Peyer's patch (tissue), 4 donors: Measurements from ENCODE around the gene OTOP2. TPM values are rescaled to one million over a fixed set of nuclear protein-coding genes. Genes with fewer than 3 reads are reported as not detected.
"Not testable (repeated sequence)": the region's sequence is repeated elsewhere in the genome, so short reads cannot be mapped to it uniquely, and the experiment has no call there.

ENCODE experiments used
- DNase-seq, 3 donors: peaks; one replicate each; pipeline ENCODE4 v3.0.0-alpha.2; 2017 to 2019
- H3K27ac ChIP-seq, 4 donors: fragments of 200-600 bp; sonication (generic); one replicate each; pipeline ENCODE4 v1.5.1; 2016 to 2019
- H3K27me3 ChIP-seq, 2 donors: fragments of 200-600 bp; sonication (generic); one replicate each; pipeline ENCODE4 v1.5.1; 2019
- H3K36me3 ChIP-seq, 3 donors: fragments of 200-600 bp; sonication (generic); one replicate each; pipeline ENCODE4 v1.5.1; 2016 to 2019
- H3K4me1 ChIP-seq, 4 donors: fragments of 200-600 bp; sonication (generic); one replicate each; pipeline ENCODE4 v1.5.1; 2016 to 2019
- H3K4me3 ChIP-seq, 4 donors: fragments of 200-600 bp; sonication (generic); 1 replicate in 3 of 4; 2 replicates in 1 of 4; pipeline ENCODE4 v1.5.1; 2016 to 2019; ENCODE audit warnings: mild to moderate bottlenecking in 1 of 4
- H3K9me3 ChIP-seq, 4 donors: fragments of 200-600 bp; sonication (generic); one replicate each; pipeline ENCODE4 v1.5.1; 2016 to 2019; ENCODE audit warnings: mild to moderate bottlenecking in 1 of 4
- POLR2A ChIP-seq, 2 donors: fragments of 450-650 bp; IDR thresholded peaks; one replicate each; pipeline ENCODE4 v1.5.1; 2017; ENCODE audit warnings: antibody characterized with exemption in 2 of 2, mild to moderate bottlenecking in 2 of 2, moderate library complexity in 2 of 2
- total RNA-seq, 4 donors: library from RNA; depleted of rRNA; stranded (reverse); fragments of >200 nt; gene quantifications; one replicate each; pipeline ENCODE4 v1.1.0, GENCODE V29; 2016
- TF ChIP-seq, protein P1 (sequence below), 6 experiments: fragments of 450-650 bp in 4 of 6; fragments of 200-600 bp in 2 of 6; sonication (generic) in 1 of 6; IDR thresholded peaks; one replicate each; pipeline ENCODE4 v1.5.1; 2017 to 2019; ENCODE audit warnings: antibody characterized with exemption in 6 of 6, mild to moderate bottlenecking in 3 of 6, moderate library complexity in 1 of 6

Gene OTOP2
- total RNA-seq, 4 donors from 2014 or later, result 4.6 to 11.9 (median 8.8) TPM; not detected in 1

- H3K27ac ChIP-seq, result no peak overlapping the region
- H3K9me3 ChIP-seq, result no peaks in the 10 kb centered on the region
- H3K4me1 ChIP-seq, result peaks cover 4 to 14% (median 9%) of the 10 kb centered on the region in 4 donors
- H3K4me3 ChIP-seq, result no peak overlapping the region
- no peak for DNase-seq
- H3K27me3 ChIP-seq, result no peaks in the 10 kb centered on the region
- TF ChIP-seq, protein P1, sequence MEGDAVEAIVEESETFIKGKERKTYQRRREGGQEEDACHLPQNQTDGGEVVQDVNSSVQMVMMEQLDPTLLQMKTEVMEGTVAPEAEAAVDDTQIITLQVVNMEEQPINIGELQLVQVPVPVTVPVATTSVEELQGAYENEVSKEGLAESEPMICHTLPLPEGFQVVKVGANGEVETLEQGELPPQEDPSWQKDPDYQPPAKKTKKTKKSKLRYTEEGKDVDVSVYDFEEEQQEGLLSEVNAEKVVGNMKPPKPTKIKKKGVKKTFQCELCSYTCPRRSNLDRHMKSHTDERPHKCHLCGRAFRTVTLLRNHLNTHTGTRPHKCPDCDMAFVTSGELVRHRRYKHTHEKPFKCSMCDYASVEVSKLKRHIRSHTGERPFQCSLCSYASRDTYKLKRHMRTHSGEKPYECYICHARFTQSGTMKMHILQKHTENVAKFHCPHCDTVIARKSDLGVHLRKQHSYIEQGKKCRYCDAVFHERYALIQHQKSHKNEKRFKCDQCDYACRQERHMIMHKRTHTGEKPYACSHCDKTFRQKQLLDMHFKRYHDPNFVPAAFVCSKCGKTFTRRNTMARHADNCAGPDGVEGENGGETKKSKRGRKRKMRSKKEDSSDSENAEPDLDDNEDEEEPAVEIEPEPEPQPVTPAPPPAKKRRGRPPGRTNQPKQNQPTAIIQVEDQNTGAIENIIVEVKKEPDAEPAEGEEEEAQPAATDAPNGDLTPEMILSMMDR (IDR thresholded peaks at IDR 0.05), result no peak
- no peak for TF ChIP-seq POLR2A (IDR thresholded peaks at IDR 0.05)
- no peaks in the 10 kb centered on the region for H3K36me3 ChIP-seq
Observed at GRCh38 chr17:74978240-74978639, 54.2 kb downstream of the OTOP2 start.

DNA sequence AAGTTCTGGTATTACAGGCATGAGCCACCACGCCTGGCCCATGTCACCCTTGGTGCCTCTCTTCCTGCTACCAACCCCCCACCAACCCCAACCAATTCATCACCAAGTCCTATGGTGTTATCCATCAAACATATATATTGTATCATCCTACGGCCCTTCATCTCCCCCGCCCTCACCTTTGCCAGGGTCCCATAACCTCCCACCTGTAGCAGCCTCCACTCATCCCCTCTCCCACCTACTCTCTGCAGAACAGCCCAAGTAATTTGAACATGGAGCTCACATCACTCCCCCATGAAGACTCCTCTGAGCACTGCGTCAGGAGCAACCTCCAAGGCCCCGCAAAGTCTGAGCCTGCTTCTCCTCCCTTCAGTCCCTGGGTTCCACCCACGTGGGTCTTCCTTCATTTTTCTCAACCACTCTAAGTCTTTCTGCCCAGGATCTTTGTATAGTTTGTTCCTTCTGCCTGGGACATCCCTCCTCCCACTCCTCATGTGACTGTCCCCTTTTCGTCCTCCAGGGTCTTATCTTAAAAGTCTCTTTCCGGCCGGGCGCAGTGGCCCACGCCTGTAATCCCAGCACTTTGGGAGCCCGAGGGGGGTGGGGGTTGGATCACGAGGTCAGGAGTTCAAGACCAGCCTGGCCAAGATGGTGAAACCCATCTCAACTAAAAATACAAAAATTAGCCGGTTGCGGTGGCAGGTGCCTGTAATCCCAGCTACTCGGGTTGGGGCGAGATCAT, 55.5 kb downstream of the OTOP2 start:
- TF ChIP-seq, protein P1 (IDR thresholded peaks at IDR 0.05), result no peak
- no peak for TF ChIP-seq POLR2A (IDR thresholded peaks at IDR 0.05)
- no peak overlapping the region for H3K27ac ChIP-seq
- DNase-seq, result no peak
- no peak overlapping the region for H3K4me3 ChIP-seq
- H3K36me3 ChIP-seq, result no peaks in the 10 kb centered on the region
- H3K9me3 ChIP-seq, result no peaks in the 10 kb centered on the region
- H3K4me1 ChIP-seq, result peaks cover 4 to 12% (median 9%) of the 10 kb centered on the region in 4 donors
- H3K27me3 ChIP-seq, result no peaks in the 10 kb centered on the region

DNA sequence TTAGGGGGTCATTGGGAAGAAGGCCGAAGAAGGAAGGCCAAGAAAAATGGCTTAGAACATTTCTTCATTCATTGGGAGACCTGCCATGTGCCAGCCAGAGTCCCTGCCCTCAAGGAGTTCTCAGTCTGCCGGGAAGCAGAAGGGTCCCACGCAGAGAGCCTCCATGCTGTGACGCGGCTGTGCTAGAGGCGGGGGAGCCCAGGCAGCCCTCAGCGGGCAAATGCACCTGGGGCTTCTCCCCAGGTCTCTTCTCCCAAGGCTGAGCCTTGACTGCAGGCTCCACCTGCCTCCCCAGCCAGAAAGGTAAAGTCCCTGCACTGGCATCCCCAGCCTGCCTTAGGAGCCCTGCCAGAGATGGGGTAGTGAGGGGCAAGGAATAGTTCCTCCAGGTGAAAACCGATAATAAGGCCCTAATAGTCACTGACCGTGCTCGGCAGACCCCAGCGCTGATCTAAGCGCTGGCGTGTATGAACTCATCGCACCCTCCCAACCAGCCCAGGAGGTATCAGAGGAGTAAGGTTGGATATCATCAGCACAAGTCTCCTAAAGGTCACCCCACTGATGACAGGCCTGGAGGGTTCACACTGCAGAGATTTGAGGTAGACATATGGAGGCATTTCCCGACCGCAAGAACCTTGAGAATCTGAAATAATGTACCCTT, 57.4 kb downstream of the OTOP2 start:
- no peak for TF ChIP-seq POLR2A (IDR thresholded peaks at IDR 0.05)
- TF ChIP-seq, protein P1 (IDR thresholded peaks at IDR 0.05), result no peak
- H3K4me3 ChIP-seq, result peak overlapping the region; percentile 47 to 63 (median 58)
- no peaks in the 10 kb centered on the region for H3K9me3 ChIP-seq
- no peaks in the 10 kb centered on the region for H3K27me3 ChIP-seq
- peak overlapping the region; percentile 71 to 83 (median 78) for H3K27ac ChIP-seq
- H3K4me1 ChIP-seq, result peaks cover 4 to 12% (median 9%) of the 10 kb centered on the region in 4 donors
- no peak for DNase-seq
- no peaks in the 10 kb centered on the region for H3K36me3 ChIP-seq

DNA sequence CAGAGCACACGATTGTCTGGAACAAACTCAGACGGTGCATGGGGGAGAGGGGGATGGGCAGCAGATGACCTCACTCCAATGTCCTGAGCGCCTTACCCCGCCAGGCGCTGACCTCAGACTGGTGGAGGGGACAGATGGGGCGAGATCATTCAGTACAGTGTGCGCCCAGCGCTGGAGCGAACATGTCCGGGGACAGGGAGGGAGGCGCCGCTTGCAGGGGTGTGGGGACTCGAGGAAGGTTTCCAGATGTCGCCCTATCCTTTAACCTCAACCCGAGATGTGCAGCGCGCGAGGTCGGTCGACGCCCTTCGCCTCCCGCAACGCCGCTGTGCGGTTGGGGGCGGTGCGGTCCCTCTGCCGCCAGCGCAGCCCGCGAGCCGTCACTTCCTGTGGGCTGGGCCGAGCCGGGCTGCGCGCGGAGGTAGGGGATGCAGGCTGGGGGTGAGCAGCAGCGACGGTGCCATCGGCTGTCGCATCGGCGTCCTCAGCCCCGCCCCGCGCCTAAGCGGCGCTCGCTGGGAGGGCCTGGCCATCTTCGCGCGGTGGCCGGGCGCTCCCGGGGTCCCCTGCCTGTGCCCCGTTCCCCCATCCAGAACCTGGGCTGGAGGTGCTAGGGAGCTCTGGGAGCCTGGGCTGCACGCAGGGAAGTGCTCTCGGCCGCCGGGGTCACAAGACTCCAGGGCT, 58.0 kb downstream of the OTOP2 start:
- peak; percentile 69 to 87 (median 82) for DNase-seq
- TF ChIP-seq POLR2A (IDR thresholded peaks at IDR 0.05), result peak; percentile 67 to 69
- TF ChIP-seq, protein P1 (IDR thresholded peaks at IDR 0.05), result peak in 3 of 6 experiments; percentile 16 to 29 (median 26)
- Histone ChIP-seq H3K9me3 (no peaks in the 10 kb centered on the region), H3K36me3 (no peaks in the 10 kb centered on the region), H3K27ac (peak overlapping the region; percentile 71 to 83 (median 78)), H3K4me3 (peak overlapping the region; percentile 47 to 63 (median 58)), H3K27me3 (no peaks in the 10 kb centered on the region), H3K4me1 (peaks cover 4 to 16% (median 10%) of the 10 kb centered on the region in 4 donors)

DNA sequence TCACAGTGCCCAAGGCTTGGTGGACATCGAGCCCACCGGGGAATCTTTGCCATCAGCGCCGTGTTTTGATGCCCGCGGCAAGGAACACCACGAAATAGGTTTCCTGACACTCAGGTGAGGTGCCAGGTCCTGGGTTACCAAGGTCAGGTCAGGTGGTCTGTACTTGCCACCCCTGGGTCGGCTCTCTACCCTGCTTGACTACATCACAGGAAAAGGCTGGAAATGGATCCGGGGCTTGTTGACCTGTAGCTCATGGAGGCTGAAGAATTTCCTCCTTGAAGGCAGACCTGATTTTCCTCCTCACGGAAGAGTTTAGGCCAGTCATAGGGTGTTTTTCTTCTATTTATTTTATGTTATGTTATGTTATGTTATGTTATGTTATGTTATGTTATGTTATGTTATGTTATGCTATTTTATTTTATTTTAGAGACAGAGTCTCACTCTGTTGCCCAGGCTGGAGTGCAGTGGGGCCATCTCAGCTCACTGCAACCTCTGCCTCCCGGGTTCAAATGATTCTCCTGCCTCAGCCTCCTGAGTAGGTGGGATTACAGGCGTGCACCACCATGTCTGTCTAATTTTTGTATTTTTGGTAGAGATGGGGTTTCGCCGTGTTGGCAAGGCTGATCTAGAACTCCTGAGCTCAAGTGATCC, 58.7 kb downstream of the OTOP2 start:
- H3K27me3 ChIP-seq, H3K36me3 ChIP-seq, H3K9me3 ChIP-seq, DNase-seq: not testable (repeated sequence)
- H3K4me1 ChIP-seq, result peaks cover 4 to 18% (median 13%) of the 10 kb centered on the region in 4 donors
- H3K27ac ChIP-seq, result peak overlapping the region; percentile 71 to 83 (median 78)
- peak overlapping the region; percentile 47 to 63 (median 58) for H3K4me3 ChIP-seq

Other genes with a start within 250 kb of the OTOP2 start
- gene CD300LF, start 211.3 kb upstream of the OTOP2 start, total RNA-seq, result 1 to 10 TPM in 2 of 4 donors, not detected in 2; 1.1 to 1.7 TPM
- 10 to 100 TPM in 1 of 4 donors, 1 to 10 TPM in 3; 1.1 to 35.5 (median 4.4) TPM for gene RAB37, start 187.0 kb upstream of the OTOP2 start, total RNA-seq
- 100 to 1,000 TPM; 121 to 600 (median 488) TPM for gene NHERF1, start 175.6 kb upstream of the OTOP2 start, total RNA-seq
- 10 to 100 TPM; 23.1 to 85.0 (median 37.4) TPM for gene NAT9, start 147.9 kb upstream of the OTOP2 start, total RNA-seq
- gene GRIN2C, start 64.4 kb upstream of the OTOP2 start, total RNA-seq, result 1 to 10 TPM in 1 of 4 donors, under 1 TPM in 1, not detected in 2; 0.13 to 2.7 TPM
- 10 to 100 TPM in 3 of 4 donors, 1 to 10 TPM in 1; 1.7 to 16.1 (median 13.1) TPM for gene FDXR, start 51.3 kb upstream of the OTOP2 start, total RNA-seq
- 100 to 1,000 TPM in 1 of 4 donors, 10 to 100 TPM in 2, not detected in 1; 79.9 to 161 (median 82.1) TPM for gene FADS6, start 30.6 kb upstream of the OTOP2 start, total RNA-seq
- gene USH1G, start 1.0 kb upstream of the OTOP2 start, total RNA-seq, result 1 to 10 TPM in 3 of 4 donors, not detected in 1; 1.6 to 3.7 (median 2.3) TPM
- 1 to 10 TPM in 3 of 4 donors, not detected in 1; 5.2 to 9.3 (median 8.5) TPM for gene OTOP3, start 11.6 kb downstream of the OTOP2 start, total RNA-seq
- gene HID1, start 48.5 kb downstream of the OTOP2 start, total RNA-seq, result 100 to 1,000 TPM in 3 of 4 donors, 10 to 100 TPM in 1; 80.0 to 148 (median 124) TPM
- 10 to 100 TPM in 3 of 4 donors, 1 to 10 TPM in 1; 7.4 to 80.7 (median 53.9) TPM for gene CDR2L, start 63.4 kb downstream of the OTOP2 start, total RNA-seq
- gene MRPL58, start 88.4 kb downstream of the OTOP2 start, total RNA-seq, result 10 to 100 TPM; 17.3 to 42.7 (median 32.2) TPM
- 100 to 1,000 TPM; 202 to 302 (median 247) TPM for gene ATP5PD, start 122.7 kb downstream of the OTOP2 start, total RNA-seq
- gene KCTD2, start 123.0 kb downstream of the OTOP2 start, total RNA-seq, result 10 to 100 TPM; 14.9 to 23.5 (median 20.4) TPM
- gene SLC16A5, start 163.7 kb downstream of the OTOP2 start, total RNA-seq, result 100 to 1,000 TPM in 3 of 4 donors, 10 to 100 TPM in 1; 47.9 to 211 (median 147) TPM
- gene ARMC7, start 185.7 kb downstream of the OTOP2 start, total RNA-seq, result 10 to 100 TPM in 3 of 4 donors, 1 to 10 TPM in 1; 4.1 to 27.0 (median 24.1) TPM
- gene NT5C, start 207.5 kb downstream of the OTOP2 start, total RNA-seq, result 100 to 1,000 TPM; 151 to 176 (median 156) TPM
- 100 to 1,000 TPM; 132 to 261 (median 202) TPM for gene JPT1, start 230.2 kb downstream of the OTOP2 start, total RNA-seq